PFSK-1 (cell line): ENCODE measurements around the gene CEMIP2.

Source experiments
- TAF1 ChIP-seq: IDR thresholded peaks from 2 replicates; pipeline ENCODE4 v1.6.1; 2012; ENCODE audit warnings: low read length, control low read depth, borderline replicate concordance; ENCODE audit not compliant: insufficient read depth
- TF ChIP-seq, protein P1 (sequence below), 2 experiments: IDR thresholded peaks; 2 replicates each; pipeline versions ENCODE4 v1.6.1 to v1.8.0; 2011 to 2012; ENCODE audit warnings: low read depth in 2 of 2, low read length in 2 of 2, control low read depth in 1 of 2, inconsistent platforms in 1 of 2, mild to moderate bottlenecking in 1 of 2, moderate library complexity in 1 of 2; ENCODE audit not compliant: insufficient read depth in 1 of 2

GRCh38 chr9:71736236-71736635, 32.1 kb downstream of the CEMIP2 start:
- TF ChIP-seq TAF1 = no peak
- TF ChIP-seq, protein P1, sequence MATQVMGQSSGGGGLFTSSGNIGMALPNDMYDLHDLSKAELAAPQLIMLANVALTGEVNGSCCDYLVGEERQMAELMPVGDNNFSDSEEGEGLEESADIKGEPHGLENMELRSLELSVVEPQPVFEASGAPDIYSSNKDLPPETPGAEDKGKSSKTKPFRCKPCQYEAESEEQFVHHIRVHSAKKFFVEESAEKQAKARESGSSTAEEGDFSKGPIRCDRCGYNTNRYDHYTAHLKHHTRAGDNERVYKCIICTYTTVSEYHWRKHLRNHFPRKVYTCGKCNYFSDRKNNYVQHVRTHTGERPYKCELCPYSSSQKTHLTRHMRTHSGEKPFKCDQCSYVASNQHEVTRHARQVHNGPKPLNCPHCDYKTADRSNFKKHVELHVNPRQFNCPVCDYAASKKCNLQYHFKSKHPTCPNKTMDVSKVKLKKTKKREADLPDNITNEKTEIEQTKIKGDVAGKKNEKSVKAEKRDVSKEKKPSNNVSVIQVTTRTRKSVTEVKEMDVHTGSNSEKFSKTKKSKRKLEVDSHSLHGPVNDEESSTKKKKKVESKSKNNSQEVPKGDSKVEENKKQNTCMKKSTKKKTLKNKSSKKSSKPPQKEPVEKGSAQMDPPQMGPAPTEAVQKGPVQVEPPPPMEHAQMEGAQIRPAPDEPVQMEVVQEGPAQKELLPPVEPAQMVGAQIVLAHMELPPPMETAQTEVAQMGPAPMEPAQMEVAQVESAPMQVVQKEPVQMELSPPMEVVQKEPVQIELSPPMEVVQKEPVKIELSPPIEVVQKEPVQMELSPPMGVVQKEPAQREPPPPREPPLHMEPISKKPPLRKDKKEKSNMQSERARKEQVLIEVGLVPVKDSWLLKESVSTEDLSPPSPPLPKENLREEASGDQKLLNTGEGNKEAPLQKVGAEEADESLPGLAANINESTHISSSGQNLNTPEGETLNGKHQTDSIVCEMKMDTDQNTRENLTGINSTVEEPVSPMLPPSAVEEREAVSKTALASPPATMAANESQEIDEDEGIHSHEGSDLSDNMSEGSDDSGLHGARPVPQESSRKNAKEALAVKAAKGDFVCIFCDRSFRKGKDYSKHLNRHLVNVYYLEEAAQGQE (IDR thresholded peaks at IDR 0.05; ENCODE audit: insufficient read depth in 1 of 2, low read depth in 2 of 2, low read length in 2 of 2) = no peak
